H1 (cell line): Measurements from ENCODE around the gene RGS9. TPM values are rescaled to one million over a fixed set of nuclear protein-coding genes. Genes with fewer than 3 reads are reported as not detected.

Experiments
- CTCF ChIA-PET: fragments of 300-600 bp; sonication (Branson Sonifier 250); formaldehyde crosslinking; loops from one replicate; lab custom pipeline; 2021; ENCODE audit not compliant: partially characterized antibody; lab: Charles Lee
- POLR2A ChIA-PET: fragments of 300-600 bp; sonication (Branson Sonifier 250); formaldehyde crosslinking; loops from one replicate; lab custom pipeline; 2021; ENCODE audit warnings: inconsistent platforms; ENCODE audit not compliant: partially characterized antibody; lab: Charles Lee
- DNase-seq, 2 experiments: peaks; one replicate each; pipeline versions ENCODE4 v3.0.0 to v3.0.0-alpha.2; 2010 to 2022; ENCODE audit warnings: low spot score in 2 of 2, low read depth in 1 of 2, mixed read lengths in 1 of 2
- FAIRE-seq: peaks from 2 replicates; lab custom pipeline; 2011; peaks lifted over from hg19 to GRCh38; lab: Jason Lieb, UNC
- H2AFZ ChIP-seq: 2 replicates; pipeline ENCODE4 v1.8.1; 2012; ENCODE audit warnings: low read length, inconsistent platforms
- H2AK5ac ChIP-seq: 2 replicates; pipeline ENCODE4 v1.6.1; 2013; ENCODE audit warnings: low read depth, low read length
- H2BK120ac ChIP-seq: replicated peaks from 2 replicates; pipeline ENCODE3; 2013; ENCODE audit warnings: low read depth, low read length, inconsistent platforms
- H2BK12ac ChIP-seq: 2 replicates; pipeline ENCODE4 v1.6.1; 2013; ENCODE audit warnings: low read depth, low read length
- H2BK15ac ChIP-seq: 2 replicates; pipeline ENCODE4 v1.6.1; 2013; ENCODE audit warnings: low read length
- H2BK20ac ChIP-seq: 2 replicates; pipeline ENCODE4 v1.6.1; 2013; ENCODE audit warnings: low read length
- H2BK5ac ChIP-seq: 2 replicates; pipeline ENCODE4 v1.6.1; 2013; ENCODE audit warnings: low read depth, low read length
- H3K14ac ChIP-seq: 2 replicates; pipeline ENCODE4 v1.6.1; 2013; ENCODE audit warnings: inconsistent platforms; ENCODE audit not compliant: insufficient read length
- H3K18ac ChIP-seq: 2 replicates; pipeline ENCODE4 v1.6.1; 2013; ENCODE audit warnings: low read length; ENCODE audit errors: extremely low read depth
- H3K23ac ChIP-seq: 2 replicates; pipeline ENCODE4 v1.6.1; 2013; ENCODE audit warnings: inconsistent platforms; ENCODE audit not compliant: insufficient read length
- H3K23me2 ChIP-seq: 2 replicates; pipeline ENCODE4 v1.6.1; 2013; ENCODE audit warnings: low read depth, low read length
- H3K27ac ChIP-seq: 2 replicates; pipeline ENCODE4 v1.6.1; 2011; ENCODE audit warnings: low read depth, low read length, inconsistent platforms
- H3K27me3 ChIP-seq, 4 experiments: replicated peaks in 1 of 4; 1 replicate in 1 of 4; 2 replicates in 3 of 4; pipeline versions ENCODE4 v1.6.1 to v1.8.1; 2011 to 2013; ENCODE audit warnings: low read length in 3 of 4, mild to moderate bottlenecking in 3 of 4, inconsistent platforms in 2 of 4, mixed read lengths in 2 of 4, moderate library complexity in 1 of 4; ENCODE audit not compliant: control insufficient read depth in 3 of 4, insufficient read depth in 3 of 4; ENCODE audit errors: extremely low read depth in 1 of 4
- H3K36me3 ChIP-seq, 4 experiments: 2 replicates each; pipeline versions ENCODE4 v1.6.1 to v1.8.1; 2011 to 2013; ENCODE audit warnings: mild to moderate bottlenecking in 4 of 4, low read length in 3 of 4, moderate library complexity in 2 of 4, control low read depth in 1 of 4, inconsistent platforms in 1 of 4; ENCODE audit not compliant: insufficient read depth in 4 of 4, control insufficient read depth in 2 of 4
- H3K4ac ChIP-seq: replicated peaks from 2 replicates; pipeline ENCODE3; 2013; ENCODE audit warnings: low read length, low read depth, mixed read lengths, inconsistent platforms; ENCODE audit not compliant: insufficient read length
- H3K4me1 ChIP-seq, 4 experiments: replicated peaks in 1 of 4; 1 replicate in 1 of 4; 2 replicates in 3 of 4; pipeline versions ENCODE4 v1.6.1 to v1.8.1; 2011 to 2013; ENCODE audit warnings: low read length in 3 of 4, inconsistent platforms in 2 of 4, mixed read lengths in 1 of 4; ENCODE audit not compliant: insufficient read depth in 4 of 4, control insufficient read depth in 3 of 4
- H3K4me2 ChIP-seq, 2 experiments: 2 replicates each; pipeline versions ENCODE4 v1.6.1 to v1.8.1; 2011 to 2013; ENCODE audit warnings: low read depth in 2 of 2, low read length in 2 of 2, control low read depth in 1 of 2, inconsistent platforms in 1 of 2, mild to moderate bottlenecking in 1 of 2; ENCODE audit not compliant: insufficient read depth in 1 of 2
- H3K4me3 ChIP-seq, 4 experiments: fragments of 200-600, 300-600 bp in 1 of 4; sonication (generic), shearing (Covaris generic), sonication (Bioruptor Twin) in 1 of 4; 2 replicates each; pipeline versions ENCODE4 v1.5.1 to v1.8.1; 2011 to 2016; ENCODE audit warnings: low read length in 4 of 4, low read depth in 3 of 4, control low read depth in 2 of 4, inconsistent platforms in 2 of 4, mild to moderate bottlenecking in 2 of 4, mixed read lengths in 1 of 4, moderate library complexity in 1 of 4; ENCODE audit not compliant: insufficient read depth in 2 of 4; ENCODE audit errors: extremely low read depth in 1 of 4
- H3K56ac ChIP-seq: replicated peaks from 2 replicates; pipeline ENCODE3; 2013; ENCODE audit warnings: low read depth, mild to moderate bottlenecking, mixed read lengths, low read length, inconsistent platforms; ENCODE audit not compliant: insufficient read length
- H3K79me1 ChIP-seq: 2 replicates; pipeline ENCODE4 v1.6.1; 2013; ENCODE audit warnings: low read depth, low read length, control low read depth
- H3K79me2 ChIP-seq, 2 experiments: 2 replicates each; pipeline versions ENCODE4 v1.6.1 to v1.8.1; 2012 to 2013; ENCODE audit warnings: low read length in 2 of 2, mild to moderate bottlenecking in 2 of 2, inconsistent platforms in 1 of 2; ENCODE audit not compliant: insufficient read depth in 2 of 2, control insufficient read depth in 1 of 2
- H3K9ac ChIP-seq, 4 experiments: replicated peaks in 1 of 4; 1 replicate in 1 of 4; 2 replicates in 3 of 4; pipeline versions ENCODE4 v1.6.1 to v1.8.1; 2011 to 2013; ENCODE audit warnings: low read depth in 3 of 4, low read length in 3 of 4, control low read depth in 2 of 4, mild to moderate bottlenecking in 2 of 4, moderate library complexity in 2 of 4, inconsistent platforms in 1 of 4; ENCODE audit errors: extremely low read depth in 1 of 4
- H3K9me3 ChIP-seq, 2 experiments: 2 replicates each; pipeline versions ENCODE4 v1.6.1 to v1.8.1; 2012 to 2013; ENCODE audit warnings: mild to moderate bottlenecking in 2 of 2, moderate library complexity in 2 of 2, control low read depth in 1 of 2, inconsistent platforms in 1 of 2, low read depth in 1 of 2, low read length in 1 of 2, mixed read lengths in 1 of 2; ENCODE audit not compliant: insufficient read depth in 2 of 2
- H4K20me1 ChIP-seq, 2 experiments: replicated peaks in 1 of 2; 2 replicates each; pipeline versions ENCODE3 to v1.8.1; 2011 to 2013; ENCODE audit warnings: inconsistent platforms in 2 of 2, low read length in 2 of 2, mild to moderate bottlenecking in 1 of 2; ENCODE audit not compliant: insufficient read depth in 2 of 2, control insufficient read depth in 1 of 2
- H4K5ac ChIP-seq: 2 replicates; pipeline ENCODE4 v1.6.1; 2013; ENCODE audit warnings: low read length, low read depth, mixed read lengths, inconsistent platforms; ENCODE audit not compliant: insufficient read length
- H4K8ac ChIP-seq: 2 replicates; pipeline ENCODE4 v1.8.0; 2013; ENCODE audit warnings: mild to moderate bottlenecking, moderate library complexity, low read length, inconsistent platforms; ENCODE audit not compliant: insufficient read depth; ENCODE audit errors: extremely low read depth
- H4K91ac ChIP-seq: replicated peaks from 2 replicates; pipeline ENCODE3; 2013; ENCODE audit warnings: low read length, mixed read lengths, inconsistent platforms; ENCODE audit not compliant: insufficient read length
- CBX8 ChIP-seq: fragments of 300-800, 300-1000 bp; sonication (generic); IDR thresholded peaks from 2 replicates; pipeline ENCODE4 v1.7.1; 2016; ENCODE audit warnings: low read depth, low read length, borderline replicate concordance
- CEBPB ChIP-seq: IDR thresholded peaks from 2 replicates; pipeline ENCODE4 v1.6.1; 2012; ENCODE audit warnings: low read depth, low read length
- POLR2A ChIP-seq, 2 experiments: IDR thresholded peaks; 1 replicate in 1 of 2; 2 replicates in 1 of 2; pipeline ENCODE4 v1.6.1; 2011; ENCODE audit warnings: low read depth in 2 of 2, low read length in 2 of 2, mild to moderate bottlenecking in 2 of 2; ENCODE audit errors: control extremely low read depth in 1 of 2
- SP4 ChIP-seq: IDR thresholded peaks from 2 replicates; pipeline ENCODE4 v1.6.1; 2012; ENCODE audit warnings: low read length, inconsistent platforms
- SUZ12 ChIP-seq: fragments of 200-600 bp; sonication (generic); IDR thresholded peaks from 2 replicates; pipeline ENCODE4 v1.6.1; 2012; ENCODE audit warnings: mild to moderate bottlenecking, inconsistent platforms, low read length, moderate library complexity, mixed read lengths
- TCF12 ChIP-seq: IDR thresholded peaks from 2 replicates; pipeline ENCODE4 v1.6.1; 2011; ENCODE audit warnings: low read depth, mild to moderate bottlenecking, low read length
- TEAD4 ChIP-seq: IDR thresholded peaks from 2 replicates; pipeline ENCODE4 v1.6.1; 2012; ENCODE audit warnings: low read depth, low read length, inconsistent platforms, mixed read lengths
- WGBS, 2 experiments: shearing (Covaris generic) in 1 of 2; methylation state at CpG; one replicate each; pipeline versions ENCODE4 v1.1.6 to v1.1.7; 2013 to 2015; ENCODE audit warnings: low lambda C conversion rate in 2 of 2, mixed read lengths in 2 of 2, inconsistent platforms in 1 of 2, low coverage in 1 of 2, missing lambda C conversion rate in 1 of 2; ENCODE audit not compliant: insufficient replicate concordance in 2 of 2, insufficient coverage in 1 of 2, insufficient read length in 1 of 2; ENCODE audit errors: extremely low coverage in 1 of 2, missing lambda C conversion rate in 1 of 2; 5-methylcytosine and 5-hydroxymethylcytosine counted together
- polyA plus RNA-seq, 7 experiments: library from polyadenylated mRNA; depleted of rRNA in 3 of 7; stranded (reverse) in 5 of 7; unstranded in 2 of 7; fragments of >200 nt in 5 of 7; fragments of 200-250 nt in 2 of 7; gene quantifications; 1 replicate in 5 of 7; 2 replicates in 1 of 7; 4 replicates in 1 of 7; pipeline versions ENCODE4 v1.2.1 to v1.2.3, GENCODE V29; 2011 to 2013; ENCODE audit warnings: missing spikeins in 2 of 7, mixed read lengths in 2 of 7
- total RNA-seq: library from RNA; stranded (reverse); fragmentation: NEBNext Ultra II Directional; extraction: Animal tissue kit (Norgen Biotek cat#: 25700); gene quantifications from 2 replicates; pipeline ENCODE4 v1.2.1, GENCODE V29; 2021

Gene RGS9
- total and polyA plus RNA-seq, 2 of the 8 experiments (the other 6 are each of a cell fraction or from before 2014, with no cell fraction given), result 8.9 to 20.5 TPM

- no peaks in the 10 kb centered on the region for H3K36me3 ChIP-seq
- no peak for DNase-seq
- H2BK15ac ChIP-seq, result no peak overlapping the region
- no peak overlapping the region for H2BK5ac ChIP-seq
- H3K9ac ChIP-seq, result no peak overlapping the region
- no peak overlapping the region for H3K56ac ChIP-seq
- no peak overlapping the region for H3K4ac ChIP-seq
- no peak overlapping the region for H2BK12ac ChIP-seq
- 0 out of 2 replicates have a peak, but pooled peaks cover 2% of the 10 kb centered on the region for H3K23me2 ChIP-seq
- no peak overlapping the region for H4K5ac ChIP-seq
- no peak overlapping the region for H3K27ac ChIP-seq
- no peak for FAIRE-seq
- no peaks in the 10 kb centered on the region for H3K79me1 ChIP-seq
- no peak overlapping the region for H3K23ac ChIP-seq
- H3K14ac ChIP-seq, result no peak overlapping the region
- no peak for TF ChIP-seq TEAD4
- TF ChIP-seq POLR2A (IDR thresholded peaks at IDR 0.05; ENCODE audit: control extremely low read depth in 1 of 2, low read depth in 2 of 2, low read length in 2 of 2), result no peak
- no peak for TF ChIP-seq SUZ12
- no peak for TF ChIP-seq TCF12
- no peak for TF ChIP-seq CBX8
- TF ChIP-seq SP4, result no peak
- TF ChIP-seq CEBPB, result no peak
- no peaks in the 10 kb centered on the region for H3K27me3 ChIP-seq
- H2BK120ac ChIP-seq, result no peak overlapping the region
- H3K9me3 ChIP-seq, result no peaks in the 10 kb centered on the region
- POLR2A ChIA-PET, result no interaction called here
- no peak overlapping the region for H3K4me2 ChIP-seq
- H2AK5ac ChIP-seq, result no peak overlapping the region
- no peak overlapping the region for H3K4me3 ChIP-seq
- no peaks in the 10 kb centered on the region for H3K79me2 ChIP-seq
- H4K20me1 ChIP-seq, result no peaks in the 10 kb centered on the region
- CTCF ChIA-PET, result interaction anchor here (0.6 to 3.2 kb wide), 7 partner anchors 8 to 288 kb away, joined by 3 to 10 read pairs (median 3); no protein-coding TSS in a partner anchor
- no peaks in the 10 kb centered on the region for H3K4me1 ChIP-seq
- H2AFZ ChIP-seq, result no peak overlapping the region
- H3K18ac ChIP-seq, result no peak overlapping the region
- no peak overlapping the region for H2BK20ac ChIP-seq
- H4K8ac ChIP-seq, result no peak overlapping the region
- WGBS, 2 experiments, result 91% methylated on average over 12 of the region's 12 CpGs; no CpG with 5 or more reads in 1 of the 2 experiments
- H4K91ac ChIP-seq, result no peak overlapping the region
Measured at GRCh38 chr17:65228734-65229620, 91.8 kb downstream of the RGS9 start.
